Retina (tissue), 1 donor: ENCODE results near the gene GOLIM4.

Experiments
- DNase-seq: peaks from one replicate; pipeline ENCODE4 v3.0.0-alpha.2; 2016

GOLIM4 gene

GRCh38 chr3:167989999-167990398 lies 105.7 kb downstream of the GOLIM4 start:
- DNase-seq: no peak

- no peak for DNase-seq
These were observed 106.7 kb downstream of the GOLIM4 start for GRCh38 chr3:167989066-167989465.

- DNase-seq: no peak
These were observed 112.1 kb downstream of the GOLIM4 start for GRCh38 chr3:167983583-167983982.

- DNase-seq: no peak
These were observed 117.2 kb downstream of the GOLIM4 start for GRCh38 chr3:167978486-167978885.

GRCh38 chr3:167978071-167978470 lies 117.7 kb downstream of the GOLIM4 start:
- no peak for DNase-seq

GRCh38 chr3:167976516-167977361 lies 119.0 kb downstream of the GOLIM4 start:
- no peak for DNase-seq

- DNase-seq: no peak
These were observed 121.8 kb downstream of the GOLIM4 start for GRCh38 chr3:167973901-167974300.

- no peak for DNase-seq
These were observed 122.7 kb downstream of the GOLIM4 start for GRCh38 chr3:167973046-167973445.

- no peak for DNase-seq
These were observed 123.2 kb downstream of the GOLIM4 start for GRCh38 chr3:167972502-167972901.

- DNase-seq: no peak
These were observed 126.2 kb downstream of the GOLIM4 start for GRCh38 chr3:167969548-167969947.

GRCh38 chr3:167967257-167968036 lies 128.3 kb downstream of the GOLIM4 start:
- DNase-seq: no peak
